ENCODE measurements around the gene PASD1.
A peak's percentile ranks its signal among the peaks of the same experiment; 100 is the strongest.

Gene PASD1

GRCh38 chrX:151701531-151701930, 138.1 kb downstream of the PASD1 start:
- Mint-ChIP-seq H3K4me3 (no peak overlapping the region), H3K9me3 (no peaks in the 10 kb centered on the region), H3K36me3 (no peaks in the 10 kb centered on the region), H3K27me3 (peaks cover 5 to 9% of the 10 kb centered on the region in 2 donors), H3K4me1 (no peaks in the 10 kb centered on the region), H3K27ac (no peak overlapping the region)
- ATAC-seq (replicated peaks) (no peak), DNase-seq (no peak)

GRCh38 chrX:151702026-151702714, 138.7 kb downstream of the PASD1 start:
- H3K4me1 Mint-ChIP-seq, result no peaks in the 10 kb centered on the region
- H3K36me3 Mint-ChIP-seq, result no peaks in the 10 kb centered on the region
- H3K9me3 Mint-ChIP-seq, result no peaks in the 10 kb centered on the region
- H3K27ac Mint-ChIP-seq, result no peak overlapping the region
- peaks cover under 1 to 6% of the 10 kb centered on the region in 2 donors for H3K27me3 Mint-ChIP-seq
- no peak for DNase-seq
- H3K4me3 Mint-ChIP-seq, result no peak overlapping the region
- no peak for ATAC-seq (replicated peaks)

- no peak for DNase-seq
- no peak overlapping the region for H3K4me3 Mint-ChIP-seq
- H3K27ac Mint-ChIP-seq, result no peak overlapping the region
- H3K9me3 Mint-ChIP-seq, result no peaks in the 10 kb centered on the region
- H3K27me3 Mint-ChIP-seq, result no peaks in the 10 kb centered on the region
- H3K4me1 Mint-ChIP-seq, result no peaks in the 10 kb centered on the region
- ATAC-seq (replicated peaks), result no peak
- no peaks in the 10 kb centered on the region for H3K36me3 Mint-ChIP-seq
Measured at GRCh38 chrX:151702741-151703340, 139.4 kb downstream of the PASD1 start.

GRCh38 chrX:151703487-151703886, 140.0 kb downstream of the PASD1 start:
- no peaks in the 10 kb centered on the region for H3K9me3 Mint-ChIP-seq
- no peaks in the 10 kb centered on the region for H3K27me3 Mint-ChIP-seq
- DNase-seq, result no peak
- no peak overlapping the region for H3K27ac Mint-ChIP-seq
- H3K4me1 Mint-ChIP-seq, result no peaks in the 10 kb centered on the region
- no peaks in the 10 kb centered on the region for H3K36me3 Mint-ChIP-seq
- no peak for ATAC-seq (replicated peaks)
- H3K4me3 Mint-ChIP-seq, result no peak overlapping the region

GRCh38 chrX:151704041-151704663, 140.7 kb downstream of the PASD1 start:
- Mint-ChIP-seq H3K9me3 (no peaks in the 10 kb centered on the region), H3K27ac (no peak overlapping the region), H3K36me3 (no peaks in the 10 kb centered on the region), H3K27me3 (no peaks in the 10 kb centered on the region), H3K4me3 (no peak overlapping the region), H3K4me1 (no peaks in the 10 kb centered on the region)
- ATAC-seq (replicated peaks) (no peak), DNase-seq (no peak)

GRCh38 chrX:151708821-151709220, 145.3 kb downstream of the PASD1 start:
- ATAC-seq (replicated peaks), result no peak
- no peak for DNase-seq
- Mint-ChIP-seq H3K27ac (no peak overlapping the region), H3K27me3 (no peaks in the 10 kb centered on the region), H3K4me1 (no peaks in the 10 kb centered on the region), H3K36me3 (no peaks in the 10 kb centered on the region), H3K4me3 (no peak overlapping the region), H3K9me3 (no peaks in the 10 kb centered on the region)

- no peak for ATAC-seq (replicated peaks)
- Mint-ChIP-seq H3K4me3 (no peak overlapping the region), H3K27me3 (peaks cover 0 to 3% of the 10 kb centered on the region in 2 donors), H3K4me1 (no peaks in the 10 kb centered on the region), H3K27ac (no peak overlapping the region), H3K9me3 (no peaks in the 10 kb centered on the region), H3K36me3 (no peaks in the 10 kb centered on the region)
- DNase-seq, result no peak
Measured at GRCh38 chrX:151710457-151710856, 147.0 kb downstream of the PASD1 start.

GRCh38 chrX:151711154-151711553, 147.7 kb downstream of the PASD1 start:
- Mint-ChIP-seq H3K27ac (no peak overlapping the region), H3K9me3 (no peaks in the 10 kb centered on the region), H3K4me1 (no peaks in the 10 kb centered on the region), H3K4me3 (no peak overlapping the region), H3K27me3 (peaks cover 0 to 3% of the 10 kb centered on the region in 2 donors), H3K36me3 (no peaks in the 10 kb centered on the region)
- no peak for DNase-seq
- no peak for ATAC-seq (replicated peaks)

GRCh38 chrX:151711787-151712186, 148.3 kb downstream of the PASD1 start:
- Mint-ChIP-seq H3K4me3 (no peak overlapping the region), H3K27ac (no peak overlapping the region), H3K4me1 (no peaks in the 10 kb centered on the region), H3K27me3 (peaks cover 0 to 3% of the 10 kb centered on the region in 2 donors), H3K9me3 (no peaks in the 10 kb centered on the region), H3K36me3 (no peaks in the 10 kb centered on the region)
- ATAC-seq (replicated peaks), result no peak
- DNase-seq, result no peak

- DNase-seq, result no peak
- ATAC-seq (replicated peaks), result no peak
- Mint-ChIP-seq H3K4me1 (no peaks in the 10 kb centered on the region), H3K4me3 (no peak overlapping the region), H3K9me3 (no peaks in the 10 kb centered on the region), H3K27me3 (peaks cover 0 to 3% of the 10 kb centered on the region in 2 donors), H3K27ac (no peak overlapping the region), H3K36me3 (no peaks in the 10 kb centered on the region)
Measured at GRCh38 chrX:151712253-151712652, 148.8 kb downstream of the PASD1 start.

- H3K27me3 Mint-ChIP-seq, result peaks cover 0 to 3% of the 10 kb centered on the region in 2 donors
- H3K4me3 Mint-ChIP-seq, result no peak overlapping the region
- H3K4me1 Mint-ChIP-seq, result no peaks in the 10 kb centered on the region
- DNase-seq (no peak), ATAC-seq (replicated peaks) (peak in 1 of 2 donors; percentile 47)
- H3K36me3 Mint-ChIP-seq, result no peaks in the 10 kb centered on the region
- H3K9me3 Mint-ChIP-seq, result peaks cover 0 to 3% of the 10 kb centered on the region in 2 donors
- no peak overlapping the region for H3K27ac Mint-ChIP-seq
Measured at GRCh38 chrX:151713849-151714248, 150.4 kb downstream of the PASD1 start.

GRCh38 chrX:151714362-151714761, 150.9 kb downstream of the PASD1 start:
- Mint-ChIP-seq H3K27me3 (peaks cover 0 to 3% of the 10 kb centered on the region in 2 donors), H3K36me3 (no peaks in the 10 kb centered on the region), H3K27ac (no peak overlapping the region), H3K4me1 (no peaks in the 10 kb centered on the region), H3K4me3 (no peak overlapping the region), H3K9me3 (peaks cover 0 to 3% of the 10 kb centered on the region in 2 donors)
- no peak for ATAC-seq (replicated peaks)
- DNase-seq, result no peak

- H3K27ac Mint-ChIP-seq, result no peak within 1 kb of the TSS
- H3K4me3 Mint-ChIP-seq, result no peak within 1 kb of the TSS
- no peaks in the 10 kb centered on the region for H3K36me3 Mint-ChIP-seq
- peaks cover 0 to 3% of the 10 kb centered on the region in 2 donors for H3K27me3 Mint-ChIP-seq
- no peak for DNase-seq
- ATAC-seq (replicated peaks), result no peak
- peaks cover 0 to 3% of the 10 kb centered on the region in 2 donors for H3K9me3 Mint-ChIP-seq
- H3K4me1 Mint-ChIP-seq, result no peaks in the 10 kb centered on the region
Measured at GRCh38 chrX:151715752-151716151, 152.3 kb downstream of the PASD1 start, which contains the start of gene FATE1. TSS of gene FATE1 (plus strand) at chrX:151716035. CDS start at chrX:151716120, 85 bp downstream.

GRCh38 chrX:151722241-151722846, 158.9 kb downstream of the PASD1 start:
- Mint-ChIP-seq H3K27ac (no peak overlapping the region), H3K4me3 (no peak overlapping the region), H3K27me3 (peaks cover 0 to 12% of the 10 kb centered on the region in 2 donors), H3K4me1 (no peaks in the 10 kb centered on the region), H3K36me3 (no peaks in the 10 kb centered on the region), H3K9me3 (peaks cover 0 to 3% of the 10 kb centered on the region in 2 donors)
- peak in 1 of 2 donors; percentile 67 for ATAC-seq (replicated peaks)
- DNase-seq, result no peak

All from stimulated activated naive B cell treated with anti-CD40 and anti-IgM and Interleukin-4, amounts not matched to agents 10 μg/mL and 1 μg/mL and 100 μg/mL, for 72 hours (primary cell).